Measurements from ENCODE around the gene STMN3.

DNA sequence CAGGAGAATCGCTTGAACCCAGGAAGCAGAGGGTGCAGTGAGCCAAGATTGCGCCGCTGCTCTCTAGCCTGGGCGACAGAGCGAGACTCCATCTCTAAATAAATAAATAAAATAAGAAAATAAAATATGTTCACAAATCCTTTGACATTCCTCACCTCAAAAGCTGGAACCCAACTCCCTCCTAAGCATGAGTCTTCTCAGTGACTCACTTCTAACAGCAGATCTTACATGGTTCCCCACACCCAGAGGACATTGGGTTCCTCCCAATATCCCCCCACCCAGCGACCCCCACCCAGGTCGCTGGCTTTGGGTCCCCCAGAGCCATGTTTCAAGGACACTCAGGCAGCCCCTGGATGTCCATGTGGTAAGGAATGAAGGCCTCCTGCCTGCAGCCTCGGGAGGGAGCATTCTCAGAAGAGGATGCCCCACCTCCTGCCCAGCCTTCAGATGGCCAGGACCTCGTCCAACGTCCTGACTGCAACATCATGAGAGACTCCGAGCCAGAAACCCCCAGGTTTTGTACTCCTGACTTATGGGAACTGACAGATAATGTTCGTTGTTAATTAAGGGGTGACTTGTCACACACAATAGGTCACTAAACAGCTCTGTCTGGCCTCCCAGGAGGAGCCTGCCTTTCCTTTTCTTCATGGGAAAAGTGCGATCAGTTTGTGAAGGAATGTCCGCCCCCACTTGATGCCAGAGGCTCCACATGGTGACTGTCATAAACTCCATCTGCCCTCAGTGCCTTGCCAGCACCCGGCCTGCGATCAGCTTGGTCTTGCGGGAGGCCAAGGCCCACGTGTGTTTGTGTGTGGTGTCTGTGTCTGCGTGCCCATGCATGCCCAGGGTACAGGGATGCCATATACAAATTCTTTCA is 16.2 kb downstream of the STMN3 start:
- TF ChIP-seq, protein P1, sequence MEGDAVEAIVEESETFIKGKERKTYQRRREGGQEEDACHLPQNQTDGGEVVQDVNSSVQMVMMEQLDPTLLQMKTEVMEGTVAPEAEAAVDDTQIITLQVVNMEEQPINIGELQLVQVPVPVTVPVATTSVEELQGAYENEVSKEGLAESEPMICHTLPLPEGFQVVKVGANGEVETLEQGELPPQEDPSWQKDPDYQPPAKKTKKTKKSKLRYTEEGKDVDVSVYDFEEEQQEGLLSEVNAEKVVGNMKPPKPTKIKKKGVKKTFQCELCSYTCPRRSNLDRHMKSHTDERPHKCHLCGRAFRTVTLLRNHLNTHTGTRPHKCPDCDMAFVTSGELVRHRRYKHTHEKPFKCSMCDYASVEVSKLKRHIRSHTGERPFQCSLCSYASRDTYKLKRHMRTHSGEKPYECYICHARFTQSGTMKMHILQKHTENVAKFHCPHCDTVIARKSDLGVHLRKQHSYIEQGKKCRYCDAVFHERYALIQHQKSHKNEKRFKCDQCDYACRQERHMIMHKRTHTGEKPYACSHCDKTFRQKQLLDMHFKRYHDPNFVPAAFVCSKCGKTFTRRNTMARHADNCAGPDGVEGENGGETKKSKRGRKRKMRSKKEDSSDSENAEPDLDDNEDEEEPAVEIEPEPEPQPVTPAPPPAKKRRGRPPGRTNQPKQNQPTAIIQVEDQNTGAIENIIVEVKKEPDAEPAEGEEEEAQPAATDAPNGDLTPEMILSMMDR (IDR thresholded peaks at IDR 0.05), result no peak
- no peak for TF ChIP-seq POLR2A (IDR thresholded peaks at IDR 0.05)

Measured in body of pancreas (tissue), 4 donors.